Astrocyte of the spinal cord (primary cell): Measurements from ENCODE around the gene KIF7.

Experiments
- DNase-seq: peaks from one replicate; pipeline ENCODE4 v3.0.0; 2011; ENCODE audit warnings: low read depth, low spot score
- H3K4me3 ChIP-seq: 2 replicates; pipeline ENCODE4 v1.5.1; 2011; ENCODE audit warnings: low read depth, mild to moderate bottlenecking, low read length, moderate library complexity
- in situ Hi-C: cut with HindIII; loops from 2 replicates; pipeline ENCODE4 v1.10.0; 2017; ENCODE audit warnings: low sequenced_read_pairs
- TF ChIP-seq, protein P1 (sequence below): IDR thresholded peaks from 2 replicates; pipeline ENCODE4 v1.5.1; 2012; ENCODE audit warnings: low read depth, mild to moderate bottlenecking, low read length, inconsistent platforms

KIF7 gene

DNA sequence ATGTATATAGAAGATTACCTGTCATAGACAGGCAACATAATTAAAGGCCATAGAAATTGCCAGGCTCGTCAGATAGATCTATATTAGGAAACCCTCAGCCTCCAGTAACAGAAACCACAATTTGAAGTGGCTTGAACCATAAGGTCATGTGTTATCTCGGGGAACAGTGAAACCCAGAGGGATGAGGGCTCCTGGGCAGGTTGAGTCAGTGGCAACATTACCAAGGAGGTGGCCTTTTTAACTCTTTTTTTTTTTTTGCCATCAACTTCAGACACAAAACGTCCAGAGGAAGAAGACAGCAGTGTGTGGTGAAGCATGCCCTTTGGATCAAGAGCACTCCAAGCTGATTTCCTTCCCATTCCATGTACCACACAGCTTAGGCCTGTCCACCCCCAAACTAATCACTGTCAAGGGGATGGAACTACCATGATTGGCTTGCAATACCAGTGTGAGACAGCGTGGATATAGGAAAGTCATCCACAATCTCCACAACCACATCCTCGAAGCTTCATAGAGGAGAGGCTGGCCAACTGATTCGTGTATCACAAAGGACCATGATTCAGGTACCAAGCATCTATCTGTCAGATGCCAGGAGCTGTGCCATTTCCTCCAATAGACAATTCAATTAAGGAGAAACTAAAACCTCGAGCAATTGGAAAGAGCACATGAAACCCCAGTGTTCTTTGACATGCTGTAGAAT is 999 bp upstream of the KIF7 start:
- no peak for DNase-seq
- TF ChIP-seq, protein P1, sequence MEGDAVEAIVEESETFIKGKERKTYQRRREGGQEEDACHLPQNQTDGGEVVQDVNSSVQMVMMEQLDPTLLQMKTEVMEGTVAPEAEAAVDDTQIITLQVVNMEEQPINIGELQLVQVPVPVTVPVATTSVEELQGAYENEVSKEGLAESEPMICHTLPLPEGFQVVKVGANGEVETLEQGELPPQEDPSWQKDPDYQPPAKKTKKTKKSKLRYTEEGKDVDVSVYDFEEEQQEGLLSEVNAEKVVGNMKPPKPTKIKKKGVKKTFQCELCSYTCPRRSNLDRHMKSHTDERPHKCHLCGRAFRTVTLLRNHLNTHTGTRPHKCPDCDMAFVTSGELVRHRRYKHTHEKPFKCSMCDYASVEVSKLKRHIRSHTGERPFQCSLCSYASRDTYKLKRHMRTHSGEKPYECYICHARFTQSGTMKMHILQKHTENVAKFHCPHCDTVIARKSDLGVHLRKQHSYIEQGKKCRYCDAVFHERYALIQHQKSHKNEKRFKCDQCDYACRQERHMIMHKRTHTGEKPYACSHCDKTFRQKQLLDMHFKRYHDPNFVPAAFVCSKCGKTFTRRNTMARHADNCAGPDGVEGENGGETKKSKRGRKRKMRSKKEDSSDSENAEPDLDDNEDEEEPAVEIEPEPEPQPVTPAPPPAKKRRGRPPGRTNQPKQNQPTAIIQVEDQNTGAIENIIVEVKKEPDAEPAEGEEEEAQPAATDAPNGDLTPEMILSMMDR, result no peak
- in situ Hi-C loops, result no loop called here
- H3K4me3 ChIP-seq, result no peak overlapping the region

DNA sequence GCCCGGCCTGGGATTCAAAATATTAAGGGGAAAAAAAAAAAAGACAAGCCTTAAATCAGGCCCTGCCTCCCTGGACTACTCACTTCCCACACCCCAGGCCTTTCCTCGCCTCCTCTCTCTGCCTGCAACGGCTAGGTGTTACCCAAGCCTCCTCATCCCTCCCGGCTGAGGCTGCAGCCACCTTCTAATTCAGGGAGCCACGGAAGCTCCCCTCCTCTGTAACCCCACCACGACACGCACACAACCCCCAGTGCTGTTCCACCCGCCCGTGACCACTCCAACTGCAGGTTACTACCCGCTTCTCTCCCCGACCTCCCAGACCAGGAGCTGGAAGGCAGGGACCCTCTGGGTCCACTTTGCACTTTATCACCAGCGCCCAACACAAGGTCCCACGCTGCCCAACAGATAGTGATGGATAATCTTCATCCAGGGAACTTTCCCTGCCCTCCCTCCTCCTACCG is 936 bp downstream of the KIF7 start:
- TF ChIP-seq, protein P1, result no peak
- no peak for DNase-seq
- in situ Hi-C loops, result no loop called here
- H3K4me3 ChIP-seq, result peak overlapping the region; percentile 70

DNA sequence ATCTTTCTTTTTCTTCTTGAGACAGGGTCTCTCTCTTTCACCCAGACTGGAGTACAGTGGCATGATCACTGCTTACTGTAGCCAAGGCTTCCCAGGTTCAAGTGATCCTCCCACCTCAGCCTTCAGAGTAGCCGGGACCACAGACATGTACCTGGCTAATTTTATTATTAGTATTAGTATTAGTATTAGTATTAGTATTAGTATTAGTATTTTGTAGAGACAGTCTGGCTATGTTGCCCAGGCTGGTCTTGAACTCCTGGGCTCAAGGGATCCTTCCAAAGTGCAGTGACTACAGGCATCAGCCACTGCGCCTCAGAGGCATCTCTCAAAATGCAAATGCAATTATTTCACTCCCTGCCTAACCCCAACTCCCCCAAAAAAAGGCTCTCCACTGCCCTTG is 1.7 kb downstream of the KIF7 start:
- in situ Hi-C loops, result no loop called here

DNA sequence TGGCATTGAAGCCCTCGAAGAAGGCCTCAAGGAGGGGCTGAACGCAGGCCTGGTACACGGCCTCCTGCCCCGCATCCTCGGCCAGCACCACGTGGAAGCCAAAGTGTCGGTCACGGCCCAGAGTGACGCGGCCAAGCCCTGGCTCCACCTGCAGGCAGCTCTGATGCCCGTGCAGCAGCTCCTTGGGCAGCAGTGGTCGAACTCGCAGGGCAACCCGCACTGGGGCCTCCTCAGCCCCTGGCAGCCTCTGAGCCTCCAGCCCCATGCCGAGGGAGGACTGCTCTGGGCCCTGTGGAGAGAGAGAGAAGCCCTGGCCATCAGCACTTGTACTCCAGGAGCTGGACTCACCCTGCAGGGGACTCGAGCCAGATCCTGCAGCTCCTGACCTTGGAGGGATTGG is 2.6 kb downstream of the KIF7 start:
- DNase-seq, result no peak
- TF ChIP-seq, protein P1, result no peak
- in situ Hi-C loops, result no loop called here
- no peak overlapping the region for H3K4me3 ChIP-seq

More for the DNA sequence above, 1.7 kb downstream of the KIF7 start:
- TF ChIP-seq, protein P1, result no peak
- no peak overlapping the region for H3K4me3 ChIP-seq
- DNase-seq, result no peak

DNA sequence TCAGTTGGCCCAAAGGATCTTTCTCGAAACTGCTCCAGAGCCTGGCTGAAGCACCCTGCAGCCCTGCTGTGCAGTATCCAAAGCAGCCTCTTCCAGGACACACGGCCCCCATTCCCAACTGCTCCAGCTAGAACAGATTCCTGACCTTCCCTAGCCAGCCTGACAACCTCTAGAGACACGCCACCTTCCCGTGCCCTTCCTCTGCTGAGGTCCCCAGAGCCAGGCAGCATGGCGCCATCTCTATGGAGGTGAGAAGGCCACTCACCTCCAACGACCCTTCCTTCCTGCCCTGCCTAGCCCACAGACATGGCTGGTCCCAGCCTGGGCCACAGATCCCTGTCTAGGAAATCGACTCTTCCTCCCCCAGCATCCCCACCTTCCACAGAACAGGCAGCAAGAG is 3.1 kb downstream of the KIF7 start:
- no peak for DNase-seq
- TF ChIP-seq, protein P1, result no peak
- in situ Hi-C loops, result no loop called here

DNA sequence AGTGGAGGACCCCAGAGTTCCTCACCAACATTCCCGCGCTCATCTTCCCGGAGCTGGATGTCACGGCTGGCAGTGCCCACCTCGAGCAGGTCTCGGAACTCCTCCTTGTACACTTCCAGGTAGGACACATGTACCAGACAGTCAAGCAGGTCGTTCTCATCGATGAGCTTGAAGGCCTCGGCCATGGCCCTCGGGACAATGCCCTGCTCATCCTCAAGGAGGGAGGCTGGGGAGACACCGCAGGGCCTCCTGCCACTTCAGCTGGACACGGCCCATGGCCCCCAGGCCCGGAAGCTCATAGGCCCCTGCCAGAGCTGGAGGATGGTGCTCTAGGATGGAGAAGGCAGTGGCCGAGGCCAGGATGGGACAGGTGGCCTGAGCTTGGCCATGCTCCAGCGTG is 5.6 kb downstream of the KIF7 start:
- in situ Hi-C loops, result no loop called here
- DNase-seq, result no peak
- TF ChIP-seq, protein P1, result no peak
- no peak overlapping the region for H3K4me3 ChIP-seq

More for the DNA sequence above, 3.1 kb downstream of the KIF7 start:
- H3K4me3 ChIP-seq, result no peak overlapping the region
